Endometrium (tissue), 2 donors: ENCODE measurements around the gene RCN2.

ENCODE experiments used
- FAIRE-seq: peaks from 2 replicates; lab custom pipeline; 2012; peaks lifted over from hg19 to GRCh38; lab: Jason Lieb, UNC
- donor health status: control.
- donor health status: control.

RCN2 gene

DNA sequence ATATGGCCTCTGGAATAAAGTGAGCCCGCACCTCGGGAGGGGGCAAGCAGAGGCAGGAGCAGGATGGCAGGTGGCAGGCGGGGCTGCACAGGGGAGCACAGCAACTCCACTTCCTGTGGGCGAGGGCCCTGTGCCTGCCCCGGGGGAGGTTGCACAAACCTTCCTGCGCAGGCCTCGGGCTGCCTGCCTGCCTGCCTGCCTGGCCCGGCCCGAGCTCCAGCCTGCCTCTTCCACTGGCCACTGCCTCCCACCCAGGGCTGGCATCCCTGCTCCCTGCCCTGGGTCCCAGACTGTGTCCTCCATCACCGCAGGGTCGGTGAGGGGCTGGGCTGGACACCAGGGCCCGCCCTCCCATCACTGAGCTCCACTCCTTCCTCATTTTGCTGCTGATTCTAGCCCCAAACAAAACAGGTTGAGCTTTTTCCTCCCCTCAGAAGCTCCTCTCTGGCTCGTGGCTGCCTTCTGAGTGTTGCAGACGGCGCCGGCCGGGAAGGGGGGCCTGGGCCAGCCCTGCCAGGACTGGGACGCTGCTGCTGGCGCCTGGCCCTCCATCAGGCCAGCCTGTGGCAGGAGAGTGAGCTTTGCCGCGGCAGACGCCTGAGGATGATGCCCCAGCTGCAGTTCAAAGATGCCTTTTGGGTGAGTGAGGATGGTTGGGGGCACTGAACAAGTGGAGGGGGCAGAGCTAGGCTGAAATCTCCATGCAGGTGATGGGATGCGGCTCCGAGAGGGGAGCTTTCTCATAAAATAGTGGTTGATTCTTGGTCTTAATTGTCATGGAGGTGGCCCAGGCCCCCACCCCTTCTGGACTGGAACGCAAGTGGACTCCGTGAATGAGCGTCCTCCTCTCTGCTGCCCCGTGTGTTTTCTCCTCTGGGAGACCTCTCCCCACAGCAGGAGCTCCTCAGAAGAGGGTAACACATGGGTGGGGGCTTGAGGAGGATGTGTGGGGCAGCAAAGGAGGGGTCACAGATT, 63.7 kb downstream of the RCN2 start, which contains the start of gene PSTPIP1:
PSTPIP1 (plus strand) TSS at position 156 of the 975 bp plus-strand sequence; CDS start at position 604, 448 bp downstream.
- FAIRE-seq = no peak

DNA sequence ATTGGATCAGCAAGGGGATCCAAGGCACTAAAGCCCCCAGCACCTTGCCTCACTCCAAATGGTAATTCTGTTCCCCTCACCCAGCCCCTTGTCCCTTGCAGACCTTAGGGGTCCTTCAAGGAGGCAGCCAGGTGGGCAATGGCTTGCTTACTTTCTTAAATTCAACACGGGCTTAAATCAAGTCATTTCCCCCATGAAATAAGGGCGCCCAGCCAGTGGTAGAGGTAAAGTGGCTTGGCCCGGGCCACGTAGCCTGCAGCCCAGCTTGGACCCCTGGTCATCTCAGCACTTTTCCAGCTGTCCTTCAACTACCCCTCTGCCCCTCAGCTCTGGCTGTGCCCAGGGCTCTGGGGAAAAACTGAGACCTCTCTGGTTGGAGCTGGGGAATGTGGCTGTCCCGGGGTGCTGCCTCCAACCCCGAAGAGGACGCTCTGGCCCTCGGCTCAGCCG, 64.6 kb downstream of the RCN2 start:
- no peak for FAIRE-seq

GRCh38 chr15:76996526-76997401, 65.2 kb downstream of the RCN2 start:
- no peak for FAIRE-seq

GRCh38 chr15:76998663-76999285, 67.2 kb downstream of the RCN2 start:
- no peak for FAIRE-seq

DNA sequence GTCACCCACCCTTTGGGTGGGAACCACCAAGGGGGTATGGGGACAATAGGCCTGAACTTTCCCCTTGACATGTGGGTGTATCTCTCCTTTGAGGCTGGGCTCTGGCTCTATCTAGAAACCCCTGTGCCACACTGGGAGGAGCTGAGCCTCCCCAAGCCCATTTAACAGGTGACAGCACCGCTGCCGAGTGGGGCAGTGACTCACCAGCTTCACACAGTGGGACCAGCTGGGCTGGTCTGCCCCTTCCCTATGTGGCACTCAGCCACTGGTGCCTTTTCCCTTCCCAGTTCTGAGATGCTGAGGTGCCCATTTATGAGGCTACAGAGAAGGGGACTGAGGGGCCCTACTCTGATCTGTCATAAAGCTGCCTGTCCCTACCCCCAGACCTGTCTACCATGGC, 68.4 kb downstream of the RCN2 start:
- FAIRE-seq = no peak

DNA sequence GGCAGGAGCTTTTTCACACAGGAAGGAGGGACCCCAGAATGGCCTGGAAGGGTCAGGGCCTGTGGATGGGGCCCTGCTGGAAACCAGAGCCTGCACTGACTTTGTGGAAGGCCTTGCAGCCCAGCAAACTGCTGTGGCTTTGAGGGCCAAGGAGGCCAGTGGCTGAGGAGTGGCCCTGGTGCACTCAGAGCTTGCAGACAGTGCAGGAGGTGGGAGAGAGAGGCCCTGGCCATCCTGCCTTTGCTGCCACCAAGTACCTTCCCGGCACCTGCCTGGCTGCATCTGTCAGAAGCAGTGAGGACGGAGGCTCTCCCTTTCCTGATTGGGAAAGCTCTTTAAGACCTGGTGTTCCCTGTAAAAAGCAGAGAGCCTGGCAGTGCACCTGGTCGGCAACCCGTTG, 69.8 kb downstream of the RCN2 start:
- no peak for FAIRE-seq

DNA sequence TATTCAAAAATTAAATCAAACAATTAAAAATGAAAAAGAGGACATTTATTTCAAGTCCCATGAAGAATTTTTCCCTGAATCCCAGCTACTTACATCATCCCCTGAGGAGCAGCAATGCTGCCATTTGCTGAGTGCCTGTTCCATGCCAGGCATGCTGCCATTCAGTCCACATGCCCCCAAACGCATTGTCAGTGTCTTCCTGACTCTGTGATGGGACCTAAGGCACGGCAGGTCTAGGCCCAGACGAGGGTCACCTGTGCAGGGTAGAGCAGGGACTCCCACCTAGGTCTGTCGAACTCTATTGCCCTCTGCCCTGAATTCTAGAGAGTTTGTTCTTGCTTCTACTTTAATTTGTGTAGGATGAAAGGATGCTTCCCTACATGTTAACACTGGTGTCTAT, 70.4 kb downstream of the RCN2 start:
- FAIRE-seq = no peak

GRCh38 chr15:77002436-77002835, 70.9 kb downstream of the RCN2 start:
- FAIRE-seq = no peak

GRCh38 chr15:77002954-77003912, 71.7 kb downstream of the RCN2 start:
- FAIRE-seq = no peak
